Karpas-422 (cell line): Measurements from ENCODE around the gene RALGAPA2. TPM values are rescaled to one million over a fixed set of nuclear protein-coding genes. Genes with fewer than 3 reads are reported as not detected.

Experiments
- DNase-seq: peaks from one replicate; pipeline ENCODE4 v3.0.0-alpha.2; 2015
- H2AFZ ChIP-seq: fragments of 200-600 bp; sonication (generic); 2 replicates; pipeline ENCODE4 v1.6.1; 2014; ENCODE audit warnings: antibody characterized with exemption, low read length, mixed read lengths
- H3K27ac ChIP-seq: fragments of 200-600 bp; sonication (generic); 2 replicates; pipeline ENCODE4 v1.5.1; 2014; ENCODE audit warnings: mild to moderate bottlenecking, low read length, moderate library complexity
- H3K27me3 ChIP-seq: fragments of 200-600 bp; sonication (generic); 2 replicates; pipeline ENCODE4 v1.6.1; 2014; ENCODE audit warnings: low read length, mixed read lengths
- H3K36me3 ChIP-seq: fragments of 200-600 bp; sonication (generic); 2 replicates; pipeline ENCODE4 v1.6.1; 2014; ENCODE audit warnings: low read length, mixed read lengths; ENCODE audit not compliant: insufficient read depth
- H3K4me1 ChIP-seq: fragments of 200-600 bp; sonication (generic); 2 replicates; pipeline ENCODE4 v1.6.1; 2014; ENCODE audit warnings: mild to moderate bottlenecking, low read length, mixed read lengths
- H3K4me2 ChIP-seq: fragments of 200-600 bp; sonication (generic); 2 replicates; pipeline ENCODE4 v1.6.1; 2014; ENCODE audit warnings: low read length, low read depth, mild to moderate bottlenecking; ENCODE audit not compliant: poor library complexity, severe bottlenecking
- H3K4me3 ChIP-seq: fragments of 200-600 bp; sonication (generic); 2 replicates; pipeline ENCODE4 v1.5.1; 2014; ENCODE audit warnings: mild to moderate bottlenecking, antibody characterized with exemption, low read length, mixed read lengths
- H3K79me2 ChIP-seq: fragments of 200-600 bp; sonication (generic); 2 replicates; pipeline ENCODE4 v1.6.1; 2014; ENCODE audit warnings: mild to moderate bottlenecking, low read length, mixed read lengths
- H3K9ac ChIP-seq: fragments of 200-600 bp; sonication (generic); 2 replicates; pipeline ENCODE4 v1.6.0; 2014; ENCODE audit warnings: low read length
- H3K9me2 ChIP-seq: fragments of 200-600 bp; sonication (generic), shearing (Covaris generic); replicated peaks from 2 replicates; pipeline ENCODE4 v1.6.0; 2014; ENCODE audit warnings: mild to moderate bottlenecking, low read length, moderate library complexity; ENCODE audit not compliant: insufficient read depth
- H3K9me3 ChIP-seq: fragments of 300-700, 200-600 bp; sonication (generic); 2 replicates; pipeline ENCODE4 v1.6.1; 2014; ENCODE audit warnings: low read length, mixed read lengths
- H4K20me1 ChIP-seq: fragments of 200-600 bp; sonication (generic); 2 replicates; pipeline ENCODE4 v1.6.1; 2014; ENCODE audit warnings: mild to moderate bottlenecking, antibody characterized with exemption, low read length, low read depth; ENCODE audit not compliant: insufficient read depth
- total RNA-seq: library from RNA; depleted of rRNA; stranded (reverse); fragments of >200 nt; shearing (Covaris generic); gene quantifications from 2 replicates; pipeline ENCODE4 v1.2.3, GENCODE V29; 2014; ENCODE audit warnings: low replicate concordance

Gene RALGAPA2
- total RNA-seq, 1 experiment from 2014 or later: 6.3 TPM

GRCh38 chr20:20712004-20712473 is 405 bp downstream of the RALGAPA2 start:
- no peak overlapping the region for H3K27ac ChIP-seq
- no peaks in the 10 kb centered on the region for H3K36me3 ChIP-seq
- DNase-seq: no peak
- H3K4me2 ChIP-seq: peak overlapping the region; percentile 81
- H2AFZ ChIP-seq: peak overlapping the region; percentile 93; the same call in 1 of the 2 replicates
- peak overlapping the region; percentile 83 for H3K9ac ChIP-seq
- H4K20me1 ChIP-seq: no peaks in the 10 kb centered on the region
- H3K9me2 ChIP-seq: no peaks in the 10 kb centered on the region
- H3K9me3 ChIP-seq: no peaks in the 10 kb centered on the region
- no peaks in the 10 kb centered on the region for H3K79me2 ChIP-seq
- peak overlapping the region; percentile 78 for H3K4me3 ChIP-seq
- no peaks in the 10 kb centered on the region for H3K27me3 ChIP-seq
- peaks cover 23% of the 10 kb centered on the region for H3K4me1 ChIP-seq

- H3K4me1 ChIP-seq: peaks cover 23% of the 10 kb centered on the region
- peak overlapping the region; percentile 83 for H3K9ac ChIP-seq
- DNase-seq: no peak
- H3K36me3 ChIP-seq: no peaks in the 10 kb centered on the region
- no peaks in the 10 kb centered on the region for H3K9me3 ChIP-seq
- peak overlapping the region; percentile 81 for H3K4me2 ChIP-seq
- H2AFZ ChIP-seq: no peak overlapping the region
- H3K79me2 ChIP-seq: no peaks in the 10 kb centered on the region
- H3K9me2 ChIP-seq: no peaks in the 10 kb centered on the region
- H3K27ac ChIP-seq: no peak overlapping the region
- no peaks in the 10 kb centered on the region for H3K27me3 ChIP-seq
- no peaks in the 10 kb centered on the region for H4K20me1 ChIP-seq
- H3K4me3 ChIP-seq: peak overlapping the region; percentile 78; the same call in 1 of the 2 replicates
Observed at GRCh38 chr20:20711413-20711812, 1.0 kb downstream of the RALGAPA2 start.

- Histone ChIP-seq H3K4me1 (peaks cover 23% of the 10 kb centered on the region), H3K27ac (no peak overlapping the region), H2AFZ (no peak overlapping the region), H3K36me3 (no peaks in the 10 kb centered on the region), H3K9me2 (no peaks in the 10 kb centered on the region), H4K20me1 (no peaks in the 10 kb centered on the region), H3K27me3 (no peaks in the 10 kb centered on the region), H3K79me2 (no peaks in the 10 kb centered on the region), H3K9ac (no peak overlapping the region), H3K4me3 (no peak overlapping the region), H3K9me3 (no peaks in the 10 kb centered on the region), H3K4me2 (peak overlapping the region; percentile 81)
- no peak for DNase-seq
Observed at GRCh38 chr20:20710443-20711315, 1.8 kb downstream of the RALGAPA2 start.

GRCh38 chr20:20709887-20710286 is 2.6 kb downstream of the RALGAPA2 start:
- H3K4me2 ChIP-seq: no peak overlapping the region
- no peaks in the 10 kb centered on the region for H3K27me3 ChIP-seq
- no peak overlapping the region for H3K27ac ChIP-seq
- no peak overlapping the region for H3K9ac ChIP-seq
- H3K79me2 ChIP-seq: no peaks in the 10 kb centered on the region
- peaks cover 23% of the 10 kb centered on the region for H3K4me1 ChIP-seq
- H3K9me2 ChIP-seq: no peaks in the 10 kb centered on the region
- H3K4me3 ChIP-seq: no peak overlapping the region
- H3K9me3 ChIP-seq: no peaks in the 10 kb centered on the region
- DNase-seq: no peak
- H3K36me3 ChIP-seq: no peaks in the 10 kb centered on the region
- 0 out of 2 replicates have a peak, but pooled peaks cover 3% of the 10 kb centered on the region for H4K20me1 ChIP-seq
- H2AFZ ChIP-seq: no peak overlapping the region

- Histone ChIP-seq H3K9ac (no peak overlapping the region), H4K20me1 (0 out of 2 replicates have a peak, but pooled peaks cover 9% of the 10 kb centered on the region), H3K27ac (no peak overlapping the region), H3K79me2 (no peaks in the 10 kb centered on the region), H3K9me3 (no peaks in the 10 kb centered on the region), H3K4me3 (no peak overlapping the region), H3K4me2 (no peak overlapping the region), H3K27me3 (no peaks in the 10 kb centered on the region), H3K4me1 (peaks cover 8% of the 10 kb centered on the region), H2AFZ (no peak overlapping the region), H3K9me2 (no peaks in the 10 kb centered on the region), H3K36me3 (no peaks in the 10 kb centered on the region)
- DNase-seq: no peak
Observed at GRCh38 chr20:20706285-20706684, 6.2 kb downstream of the RALGAPA2 start.

GRCh38 chr20:20702330-20703245 is 9.9 kb downstream of the RALGAPA2 start:
- H2AFZ ChIP-seq: no peak overlapping the region
- no peak overlapping the region for H3K27ac ChIP-seq
- H3K4me3 ChIP-seq: no peak overlapping the region
- H3K4me1 ChIP-seq: no peaks in the 10 kb centered on the region
- no peaks in the 10 kb centered on the region for H3K9me3 ChIP-seq
- H3K9ac ChIP-seq: no peak overlapping the region
- H3K9me2 ChIP-seq: no peaks in the 10 kb centered on the region
- no peaks in the 10 kb centered on the region for H3K79me2 ChIP-seq
- H4K20me1 ChIP-seq: 0 out of 2 replicates have a peak, but pooled peaks cover 11% of the 10 kb centered on the region
- H3K36me3 ChIP-seq: no peaks in the 10 kb centered on the region
- no peak for DNase-seq
- H3K4me2 ChIP-seq: no peak overlapping the region
- no peaks in the 10 kb centered on the region for H3K27me3 ChIP-seq

- Histone ChIP-seq H3K79me2 (no peaks in the 10 kb centered on the region), H2AFZ (no peak overlapping the region), H3K4me1 (no peaks in the 10 kb centered on the region), H3K27me3 (no peaks in the 10 kb centered on the region), H3K27ac (no peak overlapping the region), H3K4me3 (no peak overlapping the region), H3K9me2 (no peaks in the 10 kb centered on the region), H3K9ac (no peak overlapping the region), H4K20me1 (0 out of 2 replicates have a peak, but pooled peaks cover 11% of the 10 kb centered on the region), H3K9me3 (no peaks in the 10 kb centered on the region), H3K36me3 (no peaks in the 10 kb centered on the region), H3K4me2 (no peak overlapping the region)
- no peak for DNase-seq
Observed at GRCh38 chr20:20699917-20700316, 12.5 kb downstream of the RALGAPA2 start.

- Histone ChIP-seq H3K4me3 (no peak overlapping the region), H3K4me1 (no peaks in the 10 kb centered on the region), H3K27ac (no peak overlapping the region), H2AFZ (no peak overlapping the region), H3K9ac (no peak overlapping the region), H3K9me3 (no peaks in the 10 kb centered on the region), H3K36me3 (no peaks in the 10 kb centered on the region), H3K79me2 (no peaks in the 10 kb centered on the region), H3K9me2 (no peaks in the 10 kb centered on the region), H3K4me2 (no peak overlapping the region), H3K27me3 (no peaks in the 10 kb centered on the region), H4K20me1 (0 out of 2 replicates have a peak, but pooled peaks cover 5% of the 10 kb centered on the region)
- DNase-seq: no peak
Observed at GRCh38 chr20:20699144-20699543, 13.3 kb downstream of the RALGAPA2 start.
